SK-N-SH (cell line): ENCODE data around the gene ADRM1. TPM values are rescaled to one million over a fixed set of nuclear protein-coding genes. Genes with fewer than 3 reads are reported as not detected.

ENCODE experiments used
- CTCF ChIA-PET: fragments of 300-600, 350-600 bp; formaldehyde crosslinking; extraction: SDS; loops from one replicate; lab custom pipeline; 2021; lab: Yijun Ruan, JAX
- POLR2A ChIA-PET: fragments of 350-600 bp; sonication (Branson Sonifier 250); formaldehyde crosslinking; extraction: SDS; loops from one replicate; lab custom pipeline; 2020; ENCODE audit warnings: antibody characterized with exemption, inconsistent platforms; lab: Yijun Ruan, JAX
- DNase-seq: peaks from one replicate; pipeline ENCODE4 v3.0.0; 2012
- H2AFZ ChIP-seq: fragments of 200-600 bp; sonication (generic); 2 replicates; pipeline ENCODE4 v1.8.1; 2016; ENCODE audit warnings: antibody characterized with exemption, mild to moderate bottlenecking, low read depth
- H3F3A ChIP-seq: fragments of 200-600 bp; sonication (generic); replicated peaks from 2 replicates; pipeline ENCODE3; 2016; ENCODE audit warnings: antibody characterized with exemption, mild to moderate bottlenecking; ENCODE audit not compliant: insufficient read depth
- H3K27ac ChIP-seq, 2 experiments: fragments of 200-500 bp in 1 of 2; fragments of 200-600 bp in 1 of 2; sonication (Bioruptor generic) in 1 of 2; sonication (generic), shearing (Covaris generic) in 1 of 2; 2 replicates each; pipeline versions ENCODE4 v1.5.1 to v1.6.1; 2014 to 2016; ENCODE audit warnings: low read depth in 2 of 2, inconsistent platforms in 1 of 2, low read length in 1 of 2, mild to moderate bottlenecking in 1 of 2, mixed read lengths in 1 of 2
- H3K27me3 ChIP-seq: fragments of 200-600 bp; sonication (generic), shearing (Covaris generic); 2 replicates; pipeline ENCODE4 v1.6.1; 2016; ENCODE audit warnings: mixed run types; ENCODE audit not compliant: insufficient read depth
- H3K36me3 ChIP-seq, 2 experiments: fragments of 200-500 bp in 1 of 2; fragments of 200-600 bp in 1 of 2; sonication (Bioruptor generic) in 1 of 2; sonication (generic) in 1 of 2; replicated peaks in 1 of 2; 2 replicates each; pipeline versions ENCODE3 to v1.5.1; 2014 to 2016; ENCODE audit warnings: low read length in 1 of 2, mild to moderate bottlenecking in 1 of 2; ENCODE audit not compliant: insufficient read depth in 2 of 2, control insufficient read depth in 1 of 2
- H3K4me1 ChIP-seq, 2 experiments: fragments of 200-500 bp in 1 of 2; fragments of 200-600 bp in 1 of 2; sonication (Bioruptor generic) in 1 of 2; sonication (generic), shearing (Covaris generic) in 1 of 2; 2 replicates each; pipeline versions ENCODE4 v1.5.1 to v1.6.1; 2014 to 2016; ENCODE audit warnings: low read depth in 1 of 2, low read length in 1 of 2, mixed run types in 1 of 2; ENCODE audit not compliant: insufficient read depth in 2 of 2, control insufficient read depth in 1 of 2
- H3K4me2 ChIP-seq: fragments of 200-600 bp; sonication (generic), shearing (Covaris generic); 2 replicates; pipeline ENCODE4 v1.6.1; 2017; ENCODE audit warnings: mixed run types
- H3K4me3 ChIP-seq, 2 experiments: fragments of 200-500 bp in 1 of 2; fragments of 200-600 bp in 1 of 2; sonication (Bioruptor generic) in 1 of 2; sonication (generic), shearing (Covaris generic) in 1 of 2; 2 replicates each; pipeline versions ENCODE4 v1.5.1 to v1.8.1; 2014 to 2016; ENCODE audit warnings: low read depth in 2 of 2, inconsistent platforms in 1 of 2, low read length in 1 of 2, mild to moderate bottlenecking in 1 of 2, mixed read lengths in 1 of 2, moderate library complexity in 1 of 2
- H3K79me2 ChIP-seq: fragments of 200-600 bp; sonication (generic); 2 replicates; pipeline ENCODE4 v1.8.1; 2017; ENCODE audit warnings: mild to moderate bottlenecking; ENCODE audit not compliant: insufficient read depth
- H3K9ac ChIP-seq: fragments of 200-600 bp; sonication (generic); 2 replicates; pipeline ENCODE4 v1.6.1; 2017; ENCODE audit warnings: mixed run types
- H3K9me2 ChIP-seq: fragments of 200-600 bp; sonication (generic); 2 replicates; pipeline ENCODE4 v1.6.1; 2017; ENCODE audit warnings: mixed run types
- H3K9me3 ChIP-seq: fragments of 200-600 bp; sonication (generic); 2 replicates; pipeline ENCODE4 v1.6.1; 2017; ENCODE audit warnings: mixed run types, mild to moderate bottlenecking, moderate library complexity
- H4K20me1 ChIP-seq: fragments of 200-600 bp; sonication (generic); 2 replicates; pipeline ENCODE4 v1.6.1; 2017; ENCODE audit warnings: mild to moderate bottlenecking, mixed run types; ENCODE audit not compliant: insufficient read depth
- EP300 ChIP-seq, 2 experiments: IDR thresholded peaks; 2 replicates each; pipeline versions ENCODE4 v1.4.0 to v1.6.1; 2012; ENCODE audit warnings: borderline replicate concordance in 1 of 2, low read depth in 1 of 2, low read length in 1 of 2
- FOXM1 ChIP-seq: IDR thresholded peaks from 2 replicates; pipeline ENCODE4 v1.4.0; 2012; ENCODE audit warnings: low read depth, mild to moderate bottlenecking
- GATA2 ChIP-seq: sonication (generic); formaldehyde crosslinking; IDR thresholded peaks from 2 replicates; pipeline ENCODE4 v1.5.0; 2020; ENCODE audit warnings: mild to moderate bottlenecking, missing genetic modification reagents
- RAD21 ChIP-seq: IDR thresholded peaks from 2 replicates; pipeline ENCODE4 v1.6.1; 2012; ENCODE audit warnings: mild to moderate bottlenecking, low read length
- RCOR1 ChIP-seq: fragments of 150-350 bp; IDR thresholded peaks from 2 replicates; pipeline ENCODE4 v1.6.1; 2017; ENCODE audit warnings: antibody characterized with exemption, low read length
- RFX5 ChIP-seq: IDR thresholded peaks from 2 replicates; pipeline ENCODE4 v1.6.1; 2012; ENCODE audit warnings: mild to moderate bottlenecking, improper control_type of control experiment, low read length
- RXRA ChIP-seq: IDR thresholded peaks from 2 replicates; pipeline ENCODE4 v1.4.0; 2012; ENCODE audit warnings: low read depth, mild to moderate bottlenecking, borderline replicate concordance
- TEAD4 ChIP-seq: IDR thresholded peaks from 2 replicates; pipeline ENCODE4 v1.4.0; 2012; ENCODE audit warnings: mild to moderate bottlenecking, borderline replicate concordance; ENCODE audit not compliant: insufficient read depth
- WGBS: methylation state at CpG from one replicate; pipeline ENCODE4 v1.1.6; 2017; ENCODE audit warnings: low lambda C conversion rate; 5-methylcytosine and 5-hydroxymethylcytosine counted together
- polyA plus RNA-seq, 3 experiments: library from polyadenylated mRNA; depleted of rRNA; stranded (reverse); fragments of >200 nt; gene quantifications; 2 replicates each; pipeline ENCODE4 v1.2.3, GENCODE V29; 2012
- TF ChIP-seq, protein P1 (sequence below): IDR thresholded peaks from 2 replicates; pipeline ENCODE4 v1.4.0; 2012; ENCODE audit warnings: low read depth
- TF ChIP-seq, protein P2 (sequence below): IDR thresholded peaks from 2 replicates; pipeline ENCODE4 v1.6.1; 2012; ENCODE audit warnings: mild to moderate bottlenecking, low read depth, low read length, moderate library complexity

ADRM1 gene
- polyA plus RNA-seq, 1 of the 3 experiments (the other 2 are of a cell fraction), result 142 TPM

DNA sequence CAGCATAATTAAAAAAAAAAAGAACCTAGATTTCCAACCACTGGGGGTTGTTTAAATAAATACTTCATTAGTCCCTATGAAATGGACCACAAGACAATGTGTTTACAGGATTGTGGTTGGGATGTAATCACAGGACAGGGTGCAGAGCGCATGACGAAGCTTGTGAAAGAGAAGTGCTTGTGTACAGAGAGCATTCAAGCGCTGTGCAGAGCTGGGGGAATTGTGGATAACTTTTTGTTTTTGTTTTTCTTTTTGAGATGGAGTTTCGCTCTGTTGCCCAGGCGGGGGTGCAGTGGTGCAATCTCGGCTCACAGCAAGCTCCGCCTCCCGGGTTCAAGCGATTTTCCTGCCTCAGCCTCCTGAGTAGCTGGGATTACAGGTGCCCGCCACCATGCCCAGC is 42.0 kb downstream of the ADRM1 start:
- H3K79me2 ChIP-seq, result no peaks in the 10 kb centered on the region
- H3K4me1 ChIP-seq, result no peaks in the 10 kb centered on the region
- H3K9ac ChIP-seq, result no peak overlapping the region
- no peaks in the 10 kb centered on the region for H4K20me1 ChIP-seq
- no peaks in the 10 kb centered on the region for H3K27me3 ChIP-seq
- no peak overlapping the region for H3K4me2 ChIP-seq
- 94% methylated on average over 10 of the region's 10 CpGs for WGBS
- CTCF ChIA-PET, result interaction anchor here (1.9 kb wide), 1 partner anchor 38 kb away, joined by 8 read pairs; no protein-coding TSS in a partner anchor
- POLR2A ChIA-PET, result no interaction called here
- no peak overlapping the region for H3K4me3 ChIP-seq
- no peak overlapping the region for H2AFZ ChIP-seq
- peaks cover 23 to 37% of the 10 kb centered on the region in 2 experiments for H3K36me3 ChIP-seq
- no peak overlapping the region for H3K27ac ChIP-seq
- no peaks in the 10 kb centered on the region for H3F3A ChIP-seq
- H3K9me3 ChIP-seq, result no peaks in the 10 kb centered on the region
- DNase-seq, result no peak
- no peaks in the 10 kb centered on the region for H3K9me2 ChIP-seq
- TF ChIP-seq, protein P1, sequence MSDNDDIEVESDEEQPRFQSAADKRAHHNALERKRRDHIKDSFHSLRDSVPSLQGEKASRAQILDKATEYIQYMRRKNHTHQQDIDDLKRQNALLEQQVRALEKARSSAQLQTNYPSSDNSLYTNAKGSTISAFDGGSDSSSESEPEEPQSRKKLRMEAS, result no peak
- TF ChIP-seq, protein P2, sequence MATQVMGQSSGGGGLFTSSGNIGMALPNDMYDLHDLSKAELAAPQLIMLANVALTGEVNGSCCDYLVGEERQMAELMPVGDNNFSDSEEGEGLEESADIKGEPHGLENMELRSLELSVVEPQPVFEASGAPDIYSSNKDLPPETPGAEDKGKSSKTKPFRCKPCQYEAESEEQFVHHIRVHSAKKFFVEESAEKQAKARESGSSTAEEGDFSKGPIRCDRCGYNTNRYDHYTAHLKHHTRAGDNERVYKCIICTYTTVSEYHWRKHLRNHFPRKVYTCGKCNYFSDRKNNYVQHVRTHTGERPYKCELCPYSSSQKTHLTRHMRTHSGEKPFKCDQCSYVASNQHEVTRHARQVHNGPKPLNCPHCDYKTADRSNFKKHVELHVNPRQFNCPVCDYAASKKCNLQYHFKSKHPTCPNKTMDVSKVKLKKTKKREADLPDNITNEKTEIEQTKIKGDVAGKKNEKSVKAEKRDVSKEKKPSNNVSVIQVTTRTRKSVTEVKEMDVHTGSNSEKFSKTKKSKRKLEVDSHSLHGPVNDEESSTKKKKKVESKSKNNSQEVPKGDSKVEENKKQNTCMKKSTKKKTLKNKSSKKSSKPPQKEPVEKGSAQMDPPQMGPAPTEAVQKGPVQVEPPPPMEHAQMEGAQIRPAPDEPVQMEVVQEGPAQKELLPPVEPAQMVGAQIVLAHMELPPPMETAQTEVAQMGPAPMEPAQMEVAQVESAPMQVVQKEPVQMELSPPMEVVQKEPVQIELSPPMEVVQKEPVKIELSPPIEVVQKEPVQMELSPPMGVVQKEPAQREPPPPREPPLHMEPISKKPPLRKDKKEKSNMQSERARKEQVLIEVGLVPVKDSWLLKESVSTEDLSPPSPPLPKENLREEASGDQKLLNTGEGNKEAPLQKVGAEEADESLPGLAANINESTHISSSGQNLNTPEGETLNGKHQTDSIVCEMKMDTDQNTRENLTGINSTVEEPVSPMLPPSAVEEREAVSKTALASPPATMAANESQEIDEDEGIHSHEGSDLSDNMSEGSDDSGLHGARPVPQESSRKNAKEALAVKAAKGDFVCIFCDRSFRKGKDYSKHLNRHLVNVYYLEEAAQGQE, result no peak
- TF ChIP-seq TEAD4 (no peak), EP300 (IDR thresholded peaks at IDR 0.05; ENCODE audit: borderline replicate concordance in 1 of 2, low read depth in 1 of 2, low read length in 1 of 2) (no peak), RAD21 (no peak), RFX5 (no peak), RCOR1 (no peak), FOXM1 (no peak)

DNA sequence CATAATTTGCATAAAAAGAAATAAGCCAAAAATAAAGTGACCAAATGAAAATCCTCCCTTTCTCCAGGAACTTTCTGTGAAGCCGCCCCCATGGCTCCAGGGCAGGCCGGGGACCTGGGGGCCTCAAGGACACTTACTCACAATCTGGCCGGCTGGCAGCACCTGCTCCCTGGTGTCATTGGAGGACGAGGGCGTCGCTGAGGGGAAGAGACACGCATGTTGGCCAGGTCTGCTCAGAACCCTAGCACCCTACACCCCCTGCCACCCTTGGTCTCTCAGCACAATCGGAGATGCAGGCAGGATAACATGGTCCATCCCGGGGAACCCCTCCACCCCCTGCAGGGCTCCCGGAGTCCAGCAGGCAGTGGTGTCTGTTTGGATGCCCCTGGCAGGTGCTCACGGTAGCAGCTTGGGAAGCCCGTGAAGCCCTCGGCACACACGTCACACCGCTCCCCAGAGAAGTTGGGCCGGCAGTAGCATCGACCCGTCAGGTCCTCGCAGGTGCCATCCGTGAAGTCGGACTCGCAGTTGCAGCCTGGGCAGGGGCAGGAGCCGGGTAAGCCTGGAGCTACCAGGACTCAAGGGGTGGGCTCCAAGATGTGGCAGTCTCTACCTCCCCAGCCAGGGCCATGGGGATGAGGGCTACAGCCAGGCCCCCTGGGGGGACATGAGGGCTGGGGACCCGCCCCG is 43.0 kb downstream of the ADRM1 start:
- Histone ChIP-seq H2AFZ (no peak overlapping the region), H3K36me3 (peaks cover 17 to 36% of the 10 kb centered on the region in 2 experiments), H3K9me2 (no peaks in the 10 kb centered on the region), H4K20me1 (no peaks in the 10 kb centered on the region), H3K27me3 (no peaks in the 10 kb centered on the region), H3K79me2 (no peaks in the 10 kb centered on the region), H3K9ac (no peak overlapping the region), H3F3A (no peaks in the 10 kb centered on the region), H3K9me3 (no peaks in the 10 kb centered on the region), H3K4me2 (no peak overlapping the region), H3K4me3 (no peak overlapping the region), H3K4me1 (no peaks in the 10 kb centered on the region), H3K27ac (no peak overlapping the region; a peak in 1 of 4 replicates)
- POLR2A ChIA-PET, result no interaction called here
- no peak for DNase-seq
- CTCF ChIA-PET, result interaction anchor here (1.9 kb wide), 1 partner anchor 37 kb away, joined by 8 read pairs; no protein-coding TSS in a partner anchor
- TF ChIP-seq, protein P1, result no peak
- TF ChIP-seq RXRA (no peak), GATA2 (CRISPR knock-in tag) (no peak), TEAD4 (no peak), FOXM1 (no peak)
- WGBS, result 90% methylated on average over 18 of the region's 25 CpGs
